ENCODE results near the gene LRMDA.
"Not testable (repeated sequence)": the region's sequence is repeated elsewhere in the genome, so short reads cannot be mapped to it uniquely, and the experiment has no call there.

The LRMDA gene

DNA sequence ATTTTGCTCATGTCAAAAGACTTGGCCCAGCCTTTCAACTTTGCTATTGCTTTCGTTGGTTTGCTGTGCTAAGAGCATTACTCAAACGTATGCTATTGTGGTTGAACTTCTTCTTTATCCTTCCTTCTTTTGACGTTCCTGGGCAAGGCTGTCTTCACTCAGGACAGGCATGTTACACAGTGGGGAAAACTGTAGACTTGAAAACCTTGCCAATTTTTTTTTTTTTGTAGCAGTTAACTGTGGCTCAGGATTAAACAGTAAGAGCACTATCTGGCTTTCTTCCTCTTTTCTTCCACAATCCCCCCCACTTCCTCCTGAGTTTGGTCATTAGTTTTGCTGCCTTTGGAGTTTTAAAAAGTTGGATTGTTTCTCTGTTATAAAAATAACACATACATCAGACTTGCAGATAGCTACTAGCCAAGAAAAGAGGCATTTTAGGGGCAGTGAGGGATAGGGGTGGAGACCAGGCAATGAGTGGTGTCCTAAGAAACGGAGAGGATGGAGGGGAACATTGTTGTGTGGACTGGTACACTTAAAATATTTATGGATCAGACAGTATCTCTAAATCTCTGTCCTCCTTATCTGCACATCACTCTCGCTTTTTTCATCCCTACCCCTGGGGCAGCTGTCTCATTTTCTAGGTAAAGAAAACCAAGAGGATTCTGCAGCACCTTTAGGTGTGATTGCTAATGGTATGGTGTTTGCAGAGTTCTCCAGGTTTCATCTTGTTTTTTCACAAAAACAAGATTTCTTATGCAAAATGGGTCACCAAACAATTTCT, 181.7 kb downstream of the LRMDA start:
- DNase-seq (ENCODE audit: low read depth in 2 of 2), result peak; percentile 88 to 92

DNA sequence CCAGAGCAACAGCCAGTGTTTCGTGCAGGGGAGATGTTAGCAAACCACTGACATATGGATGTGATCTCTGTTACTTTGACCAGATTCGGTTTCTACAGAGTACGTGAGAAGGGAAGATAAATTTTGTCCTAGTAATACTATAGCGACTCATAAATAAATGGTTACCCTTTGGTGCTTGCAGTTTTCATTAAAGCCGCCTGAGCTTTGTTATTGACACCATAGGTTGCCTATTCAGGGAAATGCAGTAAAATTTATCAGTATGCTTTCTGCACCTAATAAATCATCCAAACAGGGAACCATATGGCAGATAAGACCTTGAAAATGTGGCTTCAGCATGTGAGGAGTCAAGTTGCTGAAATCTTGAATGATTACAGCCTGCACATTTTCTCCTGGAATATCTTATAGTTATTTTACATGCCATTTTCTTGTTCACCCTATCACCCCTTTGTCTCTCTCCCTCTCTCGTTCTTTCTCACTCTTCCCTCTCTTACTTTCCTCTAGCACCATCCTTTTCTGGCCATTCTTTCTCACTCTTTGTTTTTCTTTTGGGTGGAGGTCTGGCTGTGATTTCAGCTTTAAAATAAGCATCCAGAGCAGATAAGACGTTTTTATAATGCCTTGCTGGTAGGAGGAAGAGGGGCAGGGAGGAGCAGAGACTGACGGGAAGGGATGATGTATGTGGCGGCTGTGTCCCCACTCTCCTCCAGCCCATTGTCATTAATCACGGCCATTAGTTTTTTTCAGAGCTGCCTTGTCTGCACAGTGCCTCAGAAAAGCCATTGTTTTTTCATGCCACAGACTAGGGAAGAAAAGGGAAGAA, 182.5 kb downstream of the LRMDA start:
- DNase-seq (ENCODE audit: low read depth in 2 of 2), result peak; percentile 96 to 98

DNA sequence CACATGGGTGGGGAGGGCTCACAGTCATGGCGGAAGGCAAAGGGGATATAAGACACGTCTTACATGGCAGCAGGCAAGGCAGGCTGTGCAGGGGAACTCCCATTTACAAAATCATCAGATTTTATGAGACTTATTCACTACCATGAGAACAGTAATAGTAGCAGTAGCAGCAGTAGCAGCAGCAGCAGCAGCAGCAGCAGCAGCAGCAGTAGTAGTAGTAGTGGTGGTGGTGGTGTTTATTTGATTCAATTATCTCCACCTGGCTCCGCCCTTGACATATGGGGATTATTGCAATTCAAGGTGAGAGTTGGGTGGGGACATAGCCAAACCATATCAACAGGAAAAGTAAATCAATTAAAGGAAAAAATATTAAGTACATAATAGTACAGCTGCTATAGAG, 184.7 kb downstream of the LRMDA start:
- no peak for DNase-seq (ENCODE audit: low read depth in 2 of 2)

DNA sequence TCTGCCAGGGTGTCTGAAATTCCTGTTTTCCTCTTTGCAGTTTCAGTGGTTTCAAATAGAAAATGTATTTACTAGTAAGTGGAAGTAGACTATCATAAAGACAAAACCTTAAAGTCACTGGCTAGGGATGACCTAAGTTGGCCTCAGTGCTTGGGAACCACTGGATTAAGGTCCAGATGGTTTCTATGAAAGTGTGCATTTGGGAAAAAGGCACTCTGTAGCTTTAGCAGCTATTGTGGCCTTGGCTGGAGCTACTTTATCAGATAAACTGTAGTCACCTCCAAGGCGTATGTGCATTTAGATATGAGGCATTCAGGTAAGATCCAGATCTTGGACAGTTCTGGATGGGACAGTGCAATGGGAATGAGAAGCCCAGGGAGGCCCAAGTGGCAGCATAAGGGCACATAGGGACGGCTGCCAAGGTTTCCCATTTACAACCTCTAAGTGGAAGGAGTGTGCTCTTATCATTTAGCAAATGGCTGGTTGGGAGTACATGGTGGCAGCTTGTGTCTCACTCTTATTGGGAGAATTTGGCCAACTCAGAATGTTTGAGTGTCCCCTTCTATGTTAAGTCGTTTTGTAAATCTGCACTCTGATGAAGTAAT, 185.6 kb downstream of the LRMDA start:
- no peak for DNase-seq (ENCODE audit: low read depth in 2 of 2)

DNA sequence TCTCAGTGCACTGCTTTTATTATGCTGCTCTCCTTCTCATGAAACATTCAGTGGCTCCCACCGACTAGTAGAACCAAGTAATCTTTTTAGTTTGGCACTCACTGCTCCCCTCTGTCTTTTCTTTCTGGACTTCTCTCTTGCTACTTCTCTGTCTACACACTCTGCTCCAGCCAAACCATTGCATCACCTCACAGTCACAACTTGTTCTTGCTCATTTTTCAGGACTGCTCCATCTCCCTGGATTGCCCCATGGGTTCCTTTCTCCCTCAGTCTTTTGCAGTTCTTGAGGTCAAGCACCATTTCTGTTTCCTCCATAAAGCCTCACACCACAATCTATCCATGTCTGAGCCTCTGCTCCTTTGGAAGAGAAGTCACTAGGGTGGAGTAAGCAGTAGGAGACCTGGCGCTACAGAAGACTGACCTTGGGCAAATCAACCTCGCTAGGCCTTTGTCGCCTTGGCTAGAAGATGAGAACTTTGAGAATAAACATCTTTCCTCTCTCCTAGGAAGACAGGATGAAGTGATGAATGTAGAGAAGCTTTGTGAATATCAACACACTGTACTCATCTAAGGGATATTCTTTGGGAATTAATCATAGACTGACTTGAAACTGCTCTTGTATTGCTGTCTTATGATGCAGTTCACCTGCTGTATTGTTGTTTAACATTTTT, 186.2 kb downstream of the LRMDA start:
- DNase-seq (ENCODE audit: low read depth in 2 of 2), result no peak

DNA sequence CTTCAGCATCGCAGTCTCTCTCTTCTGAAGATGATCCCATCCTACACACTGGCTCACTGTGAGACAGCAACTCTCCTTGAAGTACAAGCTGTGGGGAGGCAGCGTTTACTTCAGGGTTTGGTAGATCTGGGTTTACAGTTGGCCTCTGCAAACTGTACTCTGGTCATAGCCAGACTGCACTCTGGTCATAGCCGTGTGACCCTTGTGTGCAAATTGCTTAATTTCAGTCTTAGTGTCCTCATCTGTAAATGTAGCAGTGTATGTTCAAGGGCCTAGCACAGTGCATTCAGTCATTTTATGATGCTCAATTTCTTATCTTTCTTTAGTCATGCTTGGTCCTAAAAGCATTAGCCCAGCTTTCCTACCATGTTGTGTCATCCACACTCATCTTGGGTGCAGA, 188.2 kb downstream of the LRMDA start:
- DNase-seq (ENCODE audit: low read depth in 2 of 2), result no peak

DNA sequence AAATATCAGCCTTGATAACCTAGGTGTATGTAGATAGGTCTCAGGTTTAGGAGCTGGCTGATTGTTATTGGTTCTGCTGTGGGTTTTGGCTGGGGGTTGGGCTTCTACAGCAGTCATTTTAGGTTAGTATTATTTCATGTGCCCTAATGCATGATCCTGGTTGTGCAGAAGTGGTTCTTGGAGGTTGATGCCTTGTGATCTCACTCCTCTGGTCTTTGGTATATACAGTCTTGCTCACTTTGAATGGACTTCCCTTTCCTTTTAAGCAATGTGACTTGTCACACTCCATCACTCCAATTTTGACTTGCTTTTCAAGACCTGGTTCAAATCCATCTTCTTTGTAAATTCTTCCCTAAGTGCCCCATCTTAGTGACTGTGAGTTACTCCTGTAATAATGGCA, 188.9 kb downstream of the LRMDA start:
- no peak for DNase-seq (ENCODE audit: low read depth in 2 of 2)

DNA sequence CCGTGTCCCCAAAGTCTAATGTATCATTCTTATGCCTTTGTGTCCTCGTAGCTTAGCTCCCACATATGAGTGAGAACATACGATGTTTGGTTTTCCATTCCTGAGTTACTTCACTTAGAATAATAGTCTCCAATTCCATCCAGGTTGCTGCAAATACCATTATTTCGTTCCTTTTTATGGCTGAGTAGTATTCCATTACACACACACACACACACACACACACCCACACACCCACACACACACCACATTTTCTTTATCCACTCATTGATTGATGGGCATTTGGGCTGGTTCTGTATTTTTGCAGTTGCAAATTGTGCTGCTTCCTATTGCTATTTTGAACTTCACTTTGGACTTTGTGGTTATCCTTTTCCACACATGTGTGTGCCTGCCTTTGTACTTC, 189.6 kb downstream of the LRMDA start:
- not testable (repeated sequence) for DNase-seq (ENCODE audit: low read depth in 2 of 2)

DNA sequence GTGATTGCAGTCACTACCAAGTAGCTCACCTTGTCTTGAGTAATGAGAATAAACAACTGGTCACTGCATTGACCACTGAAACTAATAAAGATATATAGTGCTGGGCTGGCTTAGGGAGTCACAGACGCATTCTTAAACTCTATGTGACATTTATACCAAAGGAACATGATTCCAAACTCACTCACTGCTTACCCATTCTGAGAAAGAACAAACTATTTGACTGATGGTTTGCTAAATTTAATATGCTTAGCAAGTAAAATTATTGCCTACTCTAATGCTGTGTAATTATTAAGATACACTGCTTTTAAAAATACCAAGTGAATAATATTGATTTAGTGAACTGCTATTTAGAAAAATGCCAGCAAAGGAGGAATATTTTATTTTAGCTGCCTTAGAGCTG, 191.1 kb downstream of the LRMDA start:
- no peak for DNase-seq (ENCODE audit: low read depth in 2 of 2)

DNA sequence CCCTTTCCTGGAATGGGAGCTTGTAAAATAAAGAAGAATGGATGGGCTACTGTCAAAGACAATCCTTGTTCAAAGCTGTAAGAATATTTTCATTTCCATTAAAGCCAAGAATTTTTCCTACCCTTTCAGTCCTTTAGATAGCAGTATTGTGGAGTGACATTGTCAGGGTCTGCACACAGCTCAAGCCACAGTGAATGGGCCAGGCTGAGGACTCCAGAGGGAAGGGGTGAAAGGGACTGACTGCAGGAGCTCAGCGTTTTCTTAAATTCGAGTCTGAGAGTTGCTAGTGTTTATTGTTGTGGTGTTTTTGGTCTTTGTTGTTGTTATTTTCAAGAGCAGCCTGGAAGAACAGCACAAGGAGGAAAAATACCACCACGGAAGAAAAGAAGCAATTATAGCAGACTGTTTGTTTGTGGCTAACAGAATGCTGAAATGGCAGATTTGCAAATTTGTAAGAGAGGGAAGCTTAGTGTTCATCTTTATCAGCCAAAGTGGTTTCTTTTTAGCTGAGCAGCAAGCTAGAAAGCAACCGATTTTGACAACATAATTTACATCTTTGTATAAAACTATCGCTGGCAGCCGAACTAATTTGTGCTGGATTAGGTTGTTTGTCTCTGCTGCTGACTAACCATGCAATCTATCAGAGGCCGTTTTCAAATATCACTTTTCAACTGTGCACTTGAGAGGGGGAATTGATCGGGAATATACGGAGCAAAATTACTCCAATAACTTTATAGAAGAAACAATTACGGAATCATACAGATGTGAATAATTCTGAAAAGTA, 192.1 kb downstream of the LRMDA start:
- DNase-seq (ENCODE audit: low read depth in 2 of 2), result no peak

DNA sequence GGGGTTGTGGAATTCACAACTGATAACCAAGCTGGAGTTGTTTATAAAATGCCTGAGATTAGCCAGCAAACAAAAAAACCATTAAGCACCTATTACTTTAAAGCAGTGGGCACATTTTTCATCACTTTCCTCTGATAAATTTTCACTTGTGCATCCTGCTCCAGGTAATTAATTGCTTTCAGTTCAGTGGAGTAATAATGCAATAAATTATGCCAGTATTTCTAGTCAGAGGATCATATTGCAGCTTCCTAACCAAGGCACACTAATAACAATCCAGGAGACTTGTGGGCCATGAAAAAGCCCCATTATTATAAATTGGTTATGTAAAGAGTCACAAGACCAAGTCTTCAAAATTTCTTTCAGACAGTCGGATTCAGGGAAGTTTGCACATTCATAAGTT, 193.2 kb downstream of the LRMDA start:
- DNase-seq (ENCODE audit: low read depth in 2 of 2), result no peak

DNA sequence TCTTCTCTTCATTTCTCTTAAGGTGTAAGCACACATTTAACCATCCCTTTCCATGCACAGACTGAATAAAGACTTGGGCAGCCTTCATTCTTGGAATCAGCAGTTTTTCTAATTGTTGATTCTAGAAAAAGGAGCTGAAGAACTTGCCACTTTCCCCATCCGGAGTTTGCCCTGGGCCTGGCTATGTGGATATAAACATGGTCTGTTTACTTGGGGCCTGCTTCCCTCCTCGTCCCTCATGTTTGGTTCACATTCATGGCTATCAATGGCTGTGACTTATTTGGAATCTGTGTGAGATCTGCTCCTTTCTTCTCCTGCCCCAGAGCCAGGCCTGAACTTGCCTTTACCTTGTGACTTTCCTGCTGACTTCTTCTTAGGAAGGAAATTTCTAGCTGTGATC, 199.3 kb downstream of the LRMDA start:
- no peak for DNase-seq (ENCODE audit: low read depth in 2 of 2)

DNA sequence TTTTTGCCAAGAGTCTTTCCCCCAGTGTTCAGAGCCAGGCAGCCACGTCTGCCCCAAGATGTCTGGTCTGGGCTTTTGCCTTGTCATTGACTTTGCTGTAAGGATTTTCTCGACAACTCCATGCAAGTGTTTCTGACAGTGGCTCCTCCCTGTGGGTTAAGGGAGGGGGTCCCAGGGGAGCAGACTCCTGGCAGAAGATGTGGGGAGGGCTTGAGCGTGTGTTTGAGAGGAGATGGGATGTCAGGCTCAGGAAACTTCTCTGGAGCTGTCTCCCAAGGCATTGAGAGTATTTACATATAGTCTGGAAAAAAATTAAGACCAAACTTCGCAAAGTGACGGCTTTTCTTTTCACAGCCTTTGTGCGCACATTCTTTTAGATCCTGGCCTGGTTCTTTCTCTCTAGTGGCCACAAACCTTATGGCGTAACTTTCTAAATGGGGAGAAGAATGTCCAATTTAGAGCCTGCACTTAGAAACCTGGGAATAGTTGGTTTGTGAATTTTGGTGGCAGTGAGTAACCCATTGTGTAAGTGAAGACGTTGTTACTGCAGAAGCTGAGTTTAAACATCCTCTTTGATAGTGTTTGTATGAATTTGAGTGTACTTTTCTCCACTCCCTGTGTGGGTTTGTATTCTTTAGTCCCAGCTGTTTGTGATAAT, 201.5 kb downstream of the LRMDA start:
- peak; percentile 37 to 40 for DNase-seq (ENCODE audit: low read depth in 2 of 2)

DNA sequence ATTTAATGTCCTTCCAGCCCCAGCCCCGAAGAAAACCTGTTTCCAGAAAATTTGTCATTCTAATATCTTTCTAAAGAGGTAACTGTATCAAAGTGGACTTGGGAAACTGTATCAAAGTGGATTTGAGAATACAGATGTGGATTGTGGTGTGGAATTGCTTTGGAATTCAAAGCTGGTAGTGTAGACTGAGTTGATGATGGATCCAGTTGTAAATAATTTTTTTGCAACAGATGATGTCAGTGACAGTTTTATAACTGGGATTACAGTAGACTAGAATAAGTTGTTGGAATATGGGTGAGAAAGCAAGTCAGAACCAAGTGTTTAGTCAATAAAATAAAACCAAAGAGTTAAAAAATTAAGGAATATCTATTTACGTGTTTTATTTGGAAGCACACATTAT, 202.1 kb downstream of the LRMDA start:
- no peak for DNase-seq (ENCODE audit: low read depth in 2 of 2)

DNA sequence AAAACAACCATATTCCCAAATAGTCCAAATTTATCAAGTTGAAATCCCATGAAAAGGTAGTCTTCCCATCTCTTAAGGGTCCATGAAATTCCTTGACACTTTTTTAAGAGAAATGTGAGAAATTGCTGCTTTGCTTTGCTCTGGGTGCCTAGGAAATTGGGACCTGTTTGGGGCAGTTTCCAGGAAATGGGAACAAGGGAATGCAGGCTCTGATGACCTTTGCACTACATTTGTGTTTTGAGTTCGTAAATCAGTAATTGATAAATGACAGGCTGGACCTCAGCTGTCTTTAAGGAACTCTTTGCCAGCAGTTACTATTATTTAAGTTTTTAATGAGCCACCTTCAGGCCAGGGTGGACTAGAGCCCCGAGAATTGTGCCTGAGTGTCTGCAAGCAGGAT, 203.5 kb downstream of the LRMDA start:
- no peak for DNase-seq (ENCODE audit: low read depth in 2 of 2)

DNA sequence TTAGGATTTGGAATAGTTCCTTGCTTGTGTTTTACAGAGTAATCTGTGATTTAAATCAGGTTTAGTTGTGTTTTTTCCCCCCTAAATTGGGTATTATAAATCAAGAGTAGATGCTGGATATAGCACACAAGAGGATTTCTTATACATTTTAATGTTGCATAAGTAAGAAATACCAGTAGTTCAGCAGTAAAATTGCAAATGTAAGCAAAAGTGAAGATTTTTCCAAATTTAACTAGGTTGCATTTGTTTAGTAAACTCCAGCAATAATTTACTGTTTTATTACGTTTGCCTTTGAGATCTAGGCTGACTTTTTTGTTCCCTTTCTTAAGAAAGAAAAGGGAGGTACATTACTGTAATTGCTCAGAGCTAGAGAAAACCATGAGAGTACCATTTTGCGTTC, 207.3 kb downstream of the LRMDA start:
- DNase-seq (ENCODE audit: low read depth in 2 of 2), result no peak

DNA sequence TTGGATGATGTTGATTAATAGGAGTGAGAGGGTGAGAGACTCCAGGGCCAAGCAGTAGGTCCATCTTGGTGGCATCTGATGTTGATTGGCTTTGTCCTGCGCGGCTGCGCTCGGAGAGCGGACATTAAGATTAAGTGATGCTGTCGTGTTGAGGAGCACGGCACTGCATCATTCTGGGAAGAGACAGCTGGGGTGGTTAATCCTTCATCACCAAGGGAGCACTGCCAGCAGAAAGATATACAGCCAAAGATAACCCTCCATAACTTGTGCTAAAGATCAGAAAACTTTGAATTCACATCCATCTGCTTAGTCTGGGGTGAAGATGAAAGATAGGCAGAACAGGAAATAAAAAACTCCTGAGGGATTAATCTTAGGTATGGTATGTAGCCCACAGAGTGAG, 208.3 kb downstream of the LRMDA start:
- DNase-seq (ENCODE audit: low read depth in 2 of 2), result no peak

DNA sequence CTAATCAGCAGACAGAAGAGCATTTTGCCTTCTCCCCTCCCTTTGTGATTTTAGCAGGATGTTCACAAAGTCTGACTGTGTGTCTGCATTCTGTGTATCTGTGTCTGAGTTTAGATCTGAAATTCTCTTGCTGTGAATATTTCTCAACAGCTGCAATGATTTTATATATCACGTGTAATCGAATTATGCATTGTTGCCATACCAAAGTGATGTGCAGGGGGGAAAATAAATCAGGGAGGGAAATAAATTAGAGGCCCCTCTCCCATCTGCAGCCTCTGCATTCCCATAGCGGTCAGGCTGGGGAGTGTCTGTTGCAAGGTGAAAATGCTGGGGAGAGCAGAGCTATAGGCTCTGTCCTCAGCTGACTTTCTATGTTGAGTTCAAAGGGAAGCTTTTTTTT, 209.0 kb downstream of the LRMDA start:
- DNase-seq (ENCODE audit: low read depth in 2 of 2), result peak; percentile 56 to 58

DNA sequence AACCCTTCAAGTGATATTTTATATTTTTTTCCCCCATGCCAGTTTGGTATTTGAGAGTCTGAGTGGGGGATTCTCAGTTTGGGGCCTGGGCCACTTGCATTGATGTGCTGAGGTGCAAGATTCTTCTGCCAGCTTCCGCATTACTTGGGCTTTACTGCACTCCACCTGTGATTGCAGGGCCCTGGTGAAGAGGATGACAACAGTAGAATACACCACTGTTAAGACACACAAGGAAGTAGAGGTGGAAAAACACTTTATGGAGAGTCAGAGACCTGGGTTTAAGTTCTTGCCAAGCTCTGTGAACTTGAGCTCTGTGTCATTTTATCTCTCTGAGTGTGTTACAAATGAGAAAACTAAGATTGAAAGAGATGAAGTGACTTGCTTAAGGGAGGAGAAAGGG, 209.4 kb downstream of the LRMDA start:
- no peak for DNase-seq (ENCODE audit: low read depth in 2 of 2)

DNA sequence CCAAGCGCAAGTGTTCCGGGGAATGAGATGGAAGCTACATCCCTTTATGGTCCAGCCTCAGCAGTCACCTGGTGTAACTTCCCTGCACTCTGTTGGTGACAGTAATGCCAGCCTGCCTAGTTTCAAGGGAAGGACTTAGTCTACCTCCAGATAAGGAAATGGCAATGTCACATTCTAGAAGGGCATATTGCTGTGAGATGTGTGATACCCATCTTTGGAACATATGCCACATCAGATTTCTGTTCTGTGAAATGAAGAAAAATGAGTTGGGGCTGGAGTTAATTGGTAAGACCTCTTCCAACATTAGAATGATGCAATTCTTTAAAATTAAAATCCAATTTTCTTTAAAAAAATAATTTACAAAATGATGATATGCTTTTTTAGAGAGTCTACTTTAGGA, 212.0 kb downstream of the LRMDA start:
- no peak for DNase-seq (ENCODE audit: low read depth in 2 of 2)
